Gastrocnemius medialis (tissue), 4 donors: ENCODE measurements around the gene ARHGAP1.

Source experiments
- CTCF ChIP-seq, 5 experiments: fragments of 450-650 bp in 3 of 5; fragments of 200-600 bp in 2 of 5; sonication (generic) in 2 of 5; IDR thresholded peaks in 4 of 5; conservative IDR thresholded peaks in 1 of 5; 1 replicate in 4 of 5; 2 replicates in 1 of 5; pipeline ENCODE4 v1.5.1; 2016 to 2019; ENCODE audit warnings: antibody characterized with exemption in 5 of 5, mild to moderate bottlenecking in 3 of 5, moderate library complexity in 3 of 5
- POLR2A ChIP-seq, 2 donors: fragments of 450-650 bp; IDR thresholded peaks; one replicate each; pipeline ENCODE4 v1.6.1; 2017; ENCODE audit warnings: antibody characterized with exemption in 2 of 2, mild to moderate bottlenecking in 2 of 2, moderate library complexity in 2 of 2

GRCh38 chr11:46655631-46656030 is 44.8 kb downstream of the ARHGAP1 start:
- no peak for TF ChIP-seq CTCF (IDR thresholded peaks at IDR 0.05 in 4 of 5, conservative IDR thresholded peaks at IDR 0.05 in 1 of 5)
- TF ChIP-seq POLR2A (IDR thresholded peaks at IDR 0.05), result no peak
